Tibial nerve (tissue), 4 donors: ENCODE results near the gene MFSD12. TPM values are rescaled to one million over a fixed set of nuclear protein-coding genes. Genes with fewer than 3 reads are reported as not detected.
A peak's percentile ranks its signal among the peaks of the same experiment; 100 is the strongest.
"Not testable (repeated sequence)": the region's sequence is repeated elsewhere in the genome, so short reads cannot be mapped to it uniquely, and the experiment has no call there.

Source experiments
- DNase-seq, 2 donors: peaks; one replicate each; pipeline ENCODE4 v3.0.0-alpha.2; 2019; ENCODE audit warnings: low spot score in 2 of 2
- H3K27ac ChIP-seq, 4 donors: fragments of 200-600 bp; sonication (generic) in 3 of 4; one replicate each; pipeline ENCODE4 v1.5.1; 2017 to 2019; ENCODE audit warnings: mild to moderate bottlenecking in 1 of 4
- H3K27me3 ChIP-seq, 2 donors: fragments of 200-600 bp; sonication (generic) in 1 of 2; one replicate each; pipeline versions ENCODE4 v1.5.1 to v1.6.0; 2017 to 2019
- H3K36me3 ChIP-seq, 3 donors: fragments of 200-600 bp; sonication (generic); one replicate each; pipeline ENCODE4 v1.5.1; 2018 to 2019
- H3K4me1 ChIP-seq, 4 donors: fragments of 200-600 bp; sonication (generic) in 3 of 4; one replicate each; pipeline ENCODE4 v1.5.1; 2017 to 2019
- H3K4me3 ChIP-seq, 4 donors: fragments of 200-600 bp; sonication (generic) in 3 of 4; one replicate each; pipeline ENCODE4 v1.5.1; 2017 to 2019; ENCODE audit warnings: mild to moderate bottlenecking in 1 of 4, moderate library complexity in 1 of 4
- H3K9me3 ChIP-seq, 4 donors: fragments of 200-600 bp; sonication (generic) in 3 of 4; one replicate each; pipeline ENCODE4 v1.5.1; 2017 to 2019
- CTCF ChIP-seq, 5 experiments: fragments of 200-600 bp in 3 of 5; fragments of 450-650 bp in 2 of 5; sonication (generic) in 3 of 5; IDR thresholded peaks; one replicate each; pipeline ENCODE4 v1.5.1; 2016 to 2019; ENCODE audit warnings: antibody characterized with exemption in 5 of 5, mild to moderate bottlenecking in 3 of 5, moderate library complexity in 2 of 5
- EP300 ChIP-seq, 2 donors: sonication (generic); formaldehyde crosslinking; IDR thresholded peaks; one replicate each; pipeline ENCODE4 v1.6.1; 2017; ENCODE audit warnings: antibody characterized with exemption in 2 of 2, mild to moderate bottlenecking in 1 of 2
- POLR2A ChIP-seq, 2 donors: fragments of 450-650 bp; IDR thresholded peaks; one replicate each; pipeline ENCODE4 v1.6.1; 2017; ENCODE audit warnings: antibody characterized with exemption in 2 of 2, mild to moderate bottlenecking in 2 of 2, moderate library complexity in 2 of 2
- WGBS, 2 donors: methylation state at CpG; one replicate each; pipeline ENCODE4 v1.1.5; 2018; 5-methylcytosine and 5-hydroxymethylcytosine counted together
- total RNA-seq, 4 donors: library from RNA; depleted of rRNA; stranded (reverse); fragments of >200 nt; gene quantifications; one replicate each; pipeline ENCODE4 v1.1.0, GENCODE V29; 2016

The MFSD12 gene
- total RNA-seq, 4 donors from 2014 or later, result 45.7 to 108 (median 62.8) TPM

GRCh38 chr19:3570606-3571011 lies 13.2 kb upstream of the MFSD12 start:
- Histone ChIP-seq H3K36me3 (peaks cover 0 to 15% (median 2%) of the 10 kb centered on the region in 3 donors), H3K4me1 (peaks cover 0 to 50% (median 13%) of the 10 kb centered on the region in 4 donors), H3K27ac (peak overlapping the region; percentile 6 to 88 (median 51)), H3K9me3 (no peaks in the 10 kb centered on the region), H3K27me3 (no peaks in the 10 kb centered on the region), H3K4me3 (no peak overlapping the region)
- TF ChIP-seq CTCF (IDR thresholded peaks at IDR 0.05) (no peak), EP300 (IDR thresholded peaks at IDR 0.05) (no peak), POLR2A (IDR thresholded peaks at IDR 0.05) (no peak)
- 31 to 49% methylated on average over 7 of the region's 7 CpGs for WGBS, 2 donors
- DNase-seq, result no peak

GRCh38 chr19:3570042-3570441 lies 12.7 kb upstream of the MFSD12 start:
- Histone ChIP-seq H3K27ac (peak overlapping the region in 2 of 4 donors; percentile 72 to 88), H3K4me1 (peaks cover 0 to 45% (median 13%) of the 10 kb centered on the region in 4 donors)
- not testable (repeated sequence) for H3K27me3 ChIP-seq, DNase-seq, H3K9me3 ChIP-seq, H3K36me3 ChIP-seq, H3K4me3 ChIP-seq
- 48 to 67% methylated on average over 11 of the region's 11 CpGs for WGBS, 2 donors

- no peak for DNase-seq
- Histone ChIP-seq H3K4me1 (peaks cover 0 to 3% (median 0%) of the 10 kb centered on the region in 4 donors), H3K9me3 (no peaks in the 10 kb centered on the region), H3K27ac (no peak overlapping the region), H3K4me3 (no peak overlapping the region), H3K27me3 (no peaks in the 10 kb centered on the region), H3K36me3 (no peaks in the 10 kb centered on the region)
- TF ChIP-seq CTCF (IDR thresholded peaks at IDR 0.05) (no peak), EP300 (IDR thresholded peaks at IDR 0.05) (no peak), POLR2A (IDR thresholded peaks at IDR 0.05) (no peak)
- WGBS, 2 donors, result 80 to 85% methylated on average over 19 of the region's 19 CpGs
Measured at GRCh38 chr19:3565139-3565538, 7.8 kb upstream of the MFSD12 start.

GRCh38 chr19:3563709-3564524 lies 6.5 kb upstream of the MFSD12 start:
- no peak overlapping the region for H3K4me3 ChIP-seq
- H3K4me1 ChIP-seq, result no peaks in the 10 kb centered on the region
- TF ChIP-seq EP300 (IDR thresholded peaks at IDR 0.05), result no peak
- TF ChIP-seq CTCF (IDR thresholded peaks at IDR 0.05), result no peak
- no peak for TF ChIP-seq POLR2A (IDR thresholded peaks at IDR 0.05)
- WGBS, 2 donors, result 73 to 79% methylated on average over 16 to 17 of the region's 17 CpGs
- H3K36me3 ChIP-seq, result no peaks in the 10 kb centered on the region
- H3K9me3 ChIP-seq, result no peaks in the 10 kb centered on the region
- no peak overlapping the region for H3K27ac ChIP-seq
- no peaks in the 10 kb centered on the region for H3K27me3 ChIP-seq
- DNase-seq, result no peak

- no peak for DNase-seq
- peak overlapping the region; percentile 56 to 96 (median 74) for H3K27ac ChIP-seq
- 0% methylated on average over 35 to 49 of the region's 60 CpGs for WGBS, 2 donors
Measured at GRCh38 chr19:3556978-3557460, 367 bp downstream of the MFSD12 start.

More at GRCh38 chr19:3556978-3557460, 367 bp downstream of the MFSD12 start:
- TF ChIP-seq CTCF (IDR thresholded peaks at IDR 0.05) (no peak), EP300 (IDR thresholded peaks at IDR 0.05) (no peak), POLR2A (IDR thresholded peaks at IDR 0.05) (no peak)
- H3K4me3 ChIP-seq, result peak overlapping the region; percentile 93 to 98 (median 96)
- H3K27me3 ChIP-seq, result no peaks in the 10 kb centered on the region
- H3K4me1 ChIP-seq, result peaks cover 0 to 50% (median 27%) of the 10 kb centered on the region in 4 donors
- H3K36me3 ChIP-seq, result no peaks in the 10 kb centered on the region
- no peaks in the 10 kb centered on the region for H3K9me3 ChIP-seq
